ENCODE measurements around the gene KREMEN1.

DNA sequence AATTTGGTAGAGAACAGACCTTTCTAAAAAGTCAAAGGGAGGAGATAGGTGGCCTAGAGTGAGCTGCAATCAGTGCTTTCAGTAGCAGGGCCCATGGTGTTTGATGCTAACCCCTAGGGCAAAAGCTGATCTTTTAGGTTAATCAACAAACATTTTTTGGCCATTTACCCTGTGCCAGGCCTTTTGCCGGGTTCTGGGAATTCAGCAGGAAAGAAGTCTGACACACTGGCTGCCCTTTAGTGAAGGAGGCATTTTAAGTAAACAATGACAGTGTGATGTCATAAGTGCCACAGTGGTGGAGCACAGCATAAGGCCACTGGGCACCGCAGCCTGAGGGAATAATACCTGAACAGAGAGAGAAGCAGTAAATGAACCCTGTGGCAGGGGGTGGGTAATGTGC lies 40.3 kb upstream of the KREMEN1 start:
- TF ChIP-seq, protein P1, sequence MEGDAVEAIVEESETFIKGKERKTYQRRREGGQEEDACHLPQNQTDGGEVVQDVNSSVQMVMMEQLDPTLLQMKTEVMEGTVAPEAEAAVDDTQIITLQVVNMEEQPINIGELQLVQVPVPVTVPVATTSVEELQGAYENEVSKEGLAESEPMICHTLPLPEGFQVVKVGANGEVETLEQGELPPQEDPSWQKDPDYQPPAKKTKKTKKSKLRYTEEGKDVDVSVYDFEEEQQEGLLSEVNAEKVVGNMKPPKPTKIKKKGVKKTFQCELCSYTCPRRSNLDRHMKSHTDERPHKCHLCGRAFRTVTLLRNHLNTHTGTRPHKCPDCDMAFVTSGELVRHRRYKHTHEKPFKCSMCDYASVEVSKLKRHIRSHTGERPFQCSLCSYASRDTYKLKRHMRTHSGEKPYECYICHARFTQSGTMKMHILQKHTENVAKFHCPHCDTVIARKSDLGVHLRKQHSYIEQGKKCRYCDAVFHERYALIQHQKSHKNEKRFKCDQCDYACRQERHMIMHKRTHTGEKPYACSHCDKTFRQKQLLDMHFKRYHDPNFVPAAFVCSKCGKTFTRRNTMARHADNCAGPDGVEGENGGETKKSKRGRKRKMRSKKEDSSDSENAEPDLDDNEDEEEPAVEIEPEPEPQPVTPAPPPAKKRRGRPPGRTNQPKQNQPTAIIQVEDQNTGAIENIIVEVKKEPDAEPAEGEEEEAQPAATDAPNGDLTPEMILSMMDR (IDR thresholded peaks at IDR 0.05; ENCODE audit: low read length) = no peak
- TF ChIP-seq EZH2 (optimal IDR thresholded peaks at IDR 0.05; ENCODE audit: low read depth, low read length) (no peak), EZH2phosphoT487 (IDR thresholded peaks at IDR 0.05; ENCODE audit: low read length) (no peak)

Measured in MM.1S (cell line).